Lower lobe of right lung (tissue), 2 donors: ENCODE measurements around the gene ANKRD16. TPM values are rescaled to one million over a fixed set of nuclear protein-coding genes. Genes with fewer than 3 reads are reported as not detected.
"Not testable (repeated sequence)": the region's sequence is repeated elsewhere in the genome, so short reads cannot be mapped to it uniquely, and the experiment has no call there.

Experiments used
- ATAC-seq, 2 donors: fragments of 200-7000 bp; cut with Tn5 transposase; one replicate each; pipeline ENCODE4 v1.9.1; 2020 to 2022; ENCODE audit warnings: mild to moderate bottlenecking in 2 of 2, moderate library complexity in 2 of 2
- DNase-seq: peaks from one replicate; pipeline ENCODE4 v3.0.0-alpha.2; 2020
- H3K27ac ChIP-seq: fragments of 200-600 bp; one replicate; pipeline ENCODE4 v1.8.0; 2022
- H3K27me3 ChIP-seq: fragments of 200-600 bp; one replicate; pipeline ENCODE4 v1.8.0; 2022; ENCODE audit warnings: low read depth
- H3K36me3 ChIP-seq: fragments of 200-600 bp; one replicate; pipeline ENCODE4 v1.8.0; 2022; ENCODE audit warnings: mild to moderate bottlenecking
- H3K4me1 ChIP-seq: fragments of 200-600 bp; one replicate; pipeline ENCODE4 v1.8.0; 2022
- H3K4me3 ChIP-seq: fragments of 200-600 bp; one replicate; pipeline ENCODE4 v1.8.0; 2022; ENCODE audit warnings: mild to moderate bottlenecking
- H3K9me3 ChIP-seq: fragments of 200-600 bp; one replicate; pipeline ENCODE4 v1.8.0; 2022
- CTCF ChIP-seq: fragments of 200-600 bp; IDR thresholded peaks from one replicate; pipeline ENCODE4 v1.8.0; 2022; ENCODE audit warnings: antibody characterized with exemption, mild to moderate bottlenecking
- intact Hi-C: fragments of 100-400 bp; cut with DNase I; formaldehyde crosslinking; loops from one replicate; pipeline ENCODE4 v1.11.0; 2022
- total RNA-seq: library from RNA; stranded (reverse); fragmentation: NEBNext Ultra II Directional; extraction: Animal tissue kit (Norgen Biotek cat#: 25700); gene quantifications from one replicate; pipeline ENCODE4 v1.2.1, GENCODE V29; 2021
- donor health status: DM: no; HTN: yes; CAD: no; lungs with severe emphysema.

Gene ANKRD16
- total RNA-seq, 1 donor from 2014 or later = 5.6 TPM

- Histone ChIP-seq H3K4me3 (no peak overlapping the region), H3K9me3 (no peaks in the 10 kb centered on the region), H3K36me3 (no peaks in the 10 kb centered on the region), H3K27me3 (no peaks in the 10 kb centered on the region), H3K4me1 (no peaks in the 10 kb centered on the region), H3K27ac (no peak overlapping the region)
- no peak for TF ChIP-seq CTCF
- no peak for DNase-seq
- ATAC-seq = no peak
- intact Hi-C loops = no loop called here
Observed at GRCh38 chr10:5854131-5854475, 35.6 kb downstream of the ANKRD16 start.

- H3K9me3 ChIP-seq, H3K27me3 ChIP-seq, H3K36me3 ChIP-seq, H3K4me3 ChIP-seq, H3K27ac ChIP-seq, DNase-seq, H3K4me1 ChIP-seq, intact Hi-C loops, ATAC-seq: not testable (repeated sequence)
Observed at GRCh38 chr10:5846667-5847066, 43.0 kb downstream of the ANKRD16 start.

GRCh38 chr10:5844345-5845055 is 45.2 kb downstream of the ANKRD16 start:
- no peak for TF ChIP-seq CTCF
- Histone ChIP-seq H3K27me3 (no peaks in the 10 kb centered on the region), H3K9me3 (no peaks in the 10 kb centered on the region), H3K4me1 (peaks cover 8% of the 10 kb centered on the region), H3K36me3 (no peaks in the 10 kb centered on the region), H3K27ac (no peak overlapping the region), H3K4me3 (no peak overlapping the region)
- no peak for ATAC-seq
- DNase-seq = no peak
- intact Hi-C loops = no loop called here

- Histone ChIP-seq H3K4me1 (peaks cover 8% of the 10 kb centered on the region), H3K4me3 (no peak overlapping the region), H3K9me3 (no peaks in the 10 kb centered on the region), H3K36me3 (no peaks in the 10 kb centered on the region), H3K27me3 (no peaks in the 10 kb centered on the region), H3K27ac (no peak overlapping the region)
- intact Hi-C loops = no loop called here
- ATAC-seq (no peak), DNase-seq (no peak)
- TF ChIP-seq CTCF = no peak
Observed at GRCh38 chr10:5843686-5844344, 45.9 kb downstream of the ANKRD16 start.

- H3K4me3 ChIP-seq = no peak overlapping the region
- H3K27me3 ChIP-seq = no peaks in the 10 kb centered on the region
- H3K27ac ChIP-seq = no peak overlapping the region
- no peaks in the 10 kb centered on the region for H3K9me3 ChIP-seq
- H3K36me3 ChIP-seq = no peaks in the 10 kb centered on the region
- intact Hi-C loops = no loop called here
- DNase-seq (no peak), ATAC-seq (no peak)
- TF ChIP-seq CTCF = no peak
- peaks cover 8% of the 10 kb centered on the region for H3K4me1 ChIP-seq
Observed at GRCh38 chr10:5841965-5842364, 47.7 kb downstream of the ANKRD16 start.
